HCT116 (cell line): ENCODE data around the gene NEURL1B. TPM values are rescaled to one million over a fixed set of nuclear protein-coding genes. Genes with fewer than 3 reads are reported as not detected.

Experiments used
- ATAC-seq: fragments of 200-7000 bp; cut with Tn5 transposase; 2 replicates; pipeline ENCODE4 v1.9.1; 2020; ENCODE audit warnings: mild to moderate bottlenecking, moderate library complexity
- BruUV-seq: library from RNA; stranded (reverse); fragments of 400-500 nt; replicated peaks from 2 replicates; lab custom pipeline; 2021; lab: Mats Ljungman, UMichigan
- CTCF ChIA-PET: fragments of 300-600 bp; sonication (Branson Sonifier 250); formaldehyde crosslinking; loops from one replicate; lab custom pipeline; 2021; ENCODE audit warnings: antibody characterized with exemption; lab: Charles Lee
- POLR2A ChIA-PET: fragments of 300-600, 350-600 bp; sonication (Branson Sonifier 250); formaldehyde crosslinking; loops from one replicate; lab custom pipeline; 2021; ENCODE audit warnings: antibody characterized with exemption; lab: Charles Lee
- RAD21 ChIA-PET, 2 experiments: fragments of 300-600 bp; sonication (Branson Sonifier 250); formaldehyde crosslinking; loops; one replicate each; lab custom pipeline; 2023; ENCODE audit warnings: low total read pairs in 2 of 2; ENCODE audit not compliant: uncharacterized antibody in 2 of 2, unreplicated experiment in 2 of 2, low non-redundant PET in 1 of 2; lab: Charles Lee
- DNase-seq: peaks from one replicate; pipeline ENCODE4 v3.0.0-alpha.2; 2010; ENCODE audit warnings: low read depth, low spot score
- H2AFZ ChIP-seq: fragments of 200-600 bp; shearing (Covaris generic), sonication (generic); 2 replicates; pipeline ENCODE4 v1.6.1; 2017; ENCODE audit warnings: low read depth, mixed run types, mixed read lengths, antibody characterized with exemption, low read length; ENCODE audit not compliant: poor library complexity, severe bottlenecking
- H3K27ac ChIP-seq: 2 replicates; pipeline ENCODE4 v1.5.1; 2012; ENCODE audit warnings: low read depth, low read length
- H3K27me3 ChIP-seq: fragments of 200-600 bp; sonication (generic); 2 replicates; pipeline ENCODE4 v1.6.1; 2016; ENCODE audit warnings: mixed run types, low read length, mixed read lengths; ENCODE audit not compliant: insufficient read depth
- H3K36me3 ChIP-seq, 2 experiments: fragments of 200-500 bp in 1 of 2; fragments of 200-600 bp in 1 of 2; sonication (Bioruptor generic) in 1 of 2; sonication (generic) in 1 of 2; 2 replicates each; pipeline versions ENCODE4 v1.5.1 to v1.6.1; 2014 to 2016; ENCODE audit warnings: low read length in 2 of 2, inconsistent platforms in 1 of 2, mixed read lengths in 1 of 2, mixed run types in 1 of 2; ENCODE audit not compliant: insufficient read depth in 2 of 2, control insufficient read depth in 1 of 2
- H3K4me1 ChIP-seq, 2 experiments: fragments of 200-600 bp in 1 of 2; sonication (generic) in 1 of 2; 2 replicates each; pipeline versions ENCODE4 v1.5.1 to v1.6.1; 2012 to 2017; ENCODE audit warnings: low read length in 2 of 2, inconsistent platforms in 1 of 2, mild to moderate bottlenecking in 1 of 2, mixed read lengths in 1 of 2, mixed run types in 1 of 2, moderate library complexity in 1 of 2; ENCODE audit not compliant: insufficient read depth in 2 of 2, control insufficient read depth in 1 of 2
- H3K4me2 ChIP-seq: fragments of 200-600 bp; sonication (generic); 2 replicates; pipeline ENCODE4 v1.6.1; 2017; ENCODE audit warnings: mixed run types, low read length, mixed read lengths
- H3K4me3 ChIP-seq, 2 experiments: fragments of 200-600 bp in 1 of 2; sonication (generic) in 1 of 2; replicated peaks in 1 of 2; 2 replicates each; pipeline ENCODE4 v1.5.1; 2011 to 2016; ENCODE audit warnings: low read length in 2 of 2, control low read depth in 1 of 2, low read depth in 1 of 2, mild to moderate bottlenecking in 1 of 2, mixed read lengths in 1 of 2, mixed run types in 1 of 2
- H3K79me2 ChIP-seq: fragments of 200-600 bp; sonication (generic); 2 replicates; pipeline ENCODE4 v1.6.1; 2017; ENCODE audit warnings: mild to moderate bottlenecking, mixed run types, low read length, moderate library complexity, mixed read lengths; ENCODE audit not compliant: insufficient read depth
- H3K9ac ChIP-seq: fragments of 200-600 bp; sonication (generic); 2 replicates; pipeline ENCODE4 v1.6.1; 2016; ENCODE audit warnings: low read length, mixed read lengths
- H3K9me2 ChIP-seq: fragments of 200-600 bp; sonication (generic), shearing (Covaris generic); 2 replicates; pipeline ENCODE4 v1.6.1; 2017; ENCODE audit warnings: mixed run types, mild to moderate bottlenecking, moderate library complexity; ENCODE audit not compliant: insufficient read depth
- H3K9me3 ChIP-seq, 2 experiments: fragments of 200-500 bp in 1 of 2; fragments of 200-600 bp in 1 of 2; sonication (Bioruptor generic) in 1 of 2; sonication (generic) in 1 of 2; 2 replicates each; pipeline ENCODE4 v1.6.1; 2014 to 2017; ENCODE audit warnings: low read length in 2 of 2, mixed read lengths in 2 of 2, inconsistent platforms in 1 of 2, low read depth in 1 of 2, mild to moderate bottlenecking in 1 of 2, mixed run types in 1 of 2, moderate library complexity in 1 of 2; ENCODE audit not compliant: control insufficient read depth in 1 of 2, insufficient read depth in 1 of 2
- H4K20me1 ChIP-seq: fragments of 200-600 bp; sonication (generic), shearing (Covaris generic); 2 replicates; pipeline ENCODE4 v1.6.1; 2017; ENCODE audit warnings: mixed run types, mild to moderate bottlenecking, moderate library complexity; ENCODE audit not compliant: insufficient read depth
- CBX3 ChIP-seq: IDR thresholded peaks from 2 replicates; pipeline ENCODE4 v1.6.1; 2012; ENCODE audit warnings: low read depth
- ELF1 ChIP-seq: IDR thresholded peaks from 2 replicates; pipeline ENCODE4 v1.6.1; 2012; ENCODE audit warnings: low read depth, borderline replicate concordance
- EZH2 ChIP-seq: fragments of 200-600 bp; sonication (generic); IDR thresholded peaks from 2 replicates; pipeline ENCODE4 v1.6.1; 2017; ENCODE audit warnings: antibody characterized with exemption, mixed run types
- EZH2phosphoT487 ChIP-seq: fragments of 200-600 bp; IDR thresholded peaks from 2 replicates; pipeline ENCODE4 v1.6.1; 2018; ENCODE audit warnings: antibody characterized with exemption, borderline replicate concordance
- POLR2AphosphoS5 ChIP-seq: IDR thresholded peaks from 2 replicates; pipeline ENCODE4 v1.6.1; 2011; ENCODE audit warnings: mild to moderate bottlenecking, low read depth, low read length, moderate library complexity
- RAD21 ChIP-seq: IDR thresholded peaks from 2 replicates; pipeline ENCODE4 v1.6.1; 2012; ENCODE audit warnings: low read depth, mild to moderate bottlenecking
- SIN3A ChIP-seq: IDR thresholded peaks from 2 replicates; pipeline ENCODE4 v1.6.1; 2012; ENCODE audit warnings: low read depth
- SP1 ChIP-seq: IDR thresholded peaks from 2 replicates; pipeline ENCODE4 v1.6.1; 2012; ENCODE audit warnings: low read depth
- ZFX ChIP-seq: fragments of 450-650 bp; IDR thresholded peaks from 2 replicates; pipeline ENCODE4 v1.6.1; 2017
- ZNF274 ChIP-seq: fragments of 200-500 bp; sonication (Bioruptor generic); IDR thresholded peaks from 2 replicates; pipeline ENCODE4 v1.6.1; 2014; ENCODE audit warnings: mild to moderate bottlenecking, low read depth, low read length, inconsistent platforms
- intact Hi-C: fragments of 100-400 bp; cut with micrococcal nuclease; formaldehyde crosslinking; loops from 2 replicates; pipeline ENCODE4 v1.10.0; 2022
- total RNA-seq: library from RNA; stranded (reverse); gene quantifications from one replicate; pipeline ENCODE4 v1.2.1, GENCODE V29; 2021; ENCODE audit not compliant: unreplicated experiment
- TF ChIP-seq, protein P1 (sequence below): IDR thresholded peaks from 2 replicates; pipeline ENCODE4 v1.6.1; 2012
- TF ChIP-seq, protein P2 (sequence below), 3 experiments: fragments of 200-600 bp in 1 of 3; sonication (generic) in 1 of 3; IDR thresholded peaks in 2 of 3; conservative IDR thresholded peaks in 1 of 3; 2 replicates each; pipeline ENCODE4 v1.5.1; 2012 to 2017; ENCODE audit warnings: low read depth in 2 of 3, low read length in 2 of 3, antibody characterized with exemption in 1 of 3, borderline replicate concordance in 1 of 3, control low read depth in 1 of 3, mild to moderate bottlenecking in 1 of 3, mixed read lengths in 1 of 3, mixed run types in 1 of 3, moderate library complexity in 1 of 3; ENCODE audit not compliant: insufficient read depth in 1 of 3
- TF ChIP-seq, protein P3 (sequence below): IDR thresholded peaks from 2 replicates; pipeline ENCODE4 v1.6.1; 2012; ENCODE audit warnings: low read depth

Gene NEURL1B
- total RNA-seq, 1 experiment from 2014 or later: 5.8 TPM

DNA sequence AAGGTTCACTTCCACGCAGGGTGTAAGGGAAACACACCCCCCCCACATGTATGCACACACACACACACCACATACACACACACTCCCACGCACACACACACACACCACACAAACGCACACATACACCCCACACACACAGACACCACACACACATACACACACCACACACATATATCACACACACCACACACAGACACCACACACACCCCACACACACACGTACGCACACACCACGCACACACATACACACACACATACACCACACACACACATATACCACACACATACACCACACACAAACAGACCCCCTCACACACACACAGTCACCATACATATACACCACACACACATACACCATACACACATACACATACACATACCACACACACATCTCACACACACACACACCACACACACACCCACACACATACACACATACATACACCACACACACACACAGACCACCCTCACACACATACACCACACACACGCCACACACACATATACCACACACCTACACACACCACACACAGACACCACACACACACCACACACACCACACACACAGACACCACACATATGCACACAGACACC, 44.3 kb upstream of the NEURL1B start:
- no peak for DNase-seq
- no peaks in the 10 kb centered on the region for H3K9me2 ChIP-seq
- no peak overlapping the region for H3K4me2 ChIP-seq
- H3K9me3 ChIP-seq: no peaks in the 10 kb centered on the region
- H3K9ac ChIP-seq: no peak overlapping the region
- no peak overlapping the region for H2AFZ ChIP-seq
- TF ChIP-seq EZH2phosphoT487 (no peak), SP1 (no peak), RAD21 (no peak), CBX3 (no peak), EZH2 (no peak), ELF1 (no peak), ZNF274 (no peak), ZFX (no peak), POLR2AphosphoS5 (no peak), SIN3A (no peak)
- TF ChIP-seq, protein P1, sequence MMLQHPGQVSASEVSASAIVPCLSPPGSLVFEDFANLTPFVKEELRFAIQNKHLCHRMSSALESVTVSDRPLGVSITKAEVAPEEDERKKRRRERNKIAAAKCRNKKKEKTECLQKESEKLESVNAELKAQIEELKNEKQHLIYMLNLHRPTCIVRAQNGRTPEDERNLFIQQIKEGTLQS: no peak
- TF ChIP-seq, protein P2, sequence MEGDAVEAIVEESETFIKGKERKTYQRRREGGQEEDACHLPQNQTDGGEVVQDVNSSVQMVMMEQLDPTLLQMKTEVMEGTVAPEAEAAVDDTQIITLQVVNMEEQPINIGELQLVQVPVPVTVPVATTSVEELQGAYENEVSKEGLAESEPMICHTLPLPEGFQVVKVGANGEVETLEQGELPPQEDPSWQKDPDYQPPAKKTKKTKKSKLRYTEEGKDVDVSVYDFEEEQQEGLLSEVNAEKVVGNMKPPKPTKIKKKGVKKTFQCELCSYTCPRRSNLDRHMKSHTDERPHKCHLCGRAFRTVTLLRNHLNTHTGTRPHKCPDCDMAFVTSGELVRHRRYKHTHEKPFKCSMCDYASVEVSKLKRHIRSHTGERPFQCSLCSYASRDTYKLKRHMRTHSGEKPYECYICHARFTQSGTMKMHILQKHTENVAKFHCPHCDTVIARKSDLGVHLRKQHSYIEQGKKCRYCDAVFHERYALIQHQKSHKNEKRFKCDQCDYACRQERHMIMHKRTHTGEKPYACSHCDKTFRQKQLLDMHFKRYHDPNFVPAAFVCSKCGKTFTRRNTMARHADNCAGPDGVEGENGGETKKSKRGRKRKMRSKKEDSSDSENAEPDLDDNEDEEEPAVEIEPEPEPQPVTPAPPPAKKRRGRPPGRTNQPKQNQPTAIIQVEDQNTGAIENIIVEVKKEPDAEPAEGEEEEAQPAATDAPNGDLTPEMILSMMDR (IDR thresholded peaks at IDR 0.05 in 2 of 3, conservative IDR thresholded peaks at IDR 0.05 in 1 of 3; ENCODE audit: borderline replicate concordance in 1 of 3, insufficient read depth in 1 of 3, low read depth in 2 of 3, low read length in 2 of 3): no peak
- TF ChIP-seq, protein P3, sequence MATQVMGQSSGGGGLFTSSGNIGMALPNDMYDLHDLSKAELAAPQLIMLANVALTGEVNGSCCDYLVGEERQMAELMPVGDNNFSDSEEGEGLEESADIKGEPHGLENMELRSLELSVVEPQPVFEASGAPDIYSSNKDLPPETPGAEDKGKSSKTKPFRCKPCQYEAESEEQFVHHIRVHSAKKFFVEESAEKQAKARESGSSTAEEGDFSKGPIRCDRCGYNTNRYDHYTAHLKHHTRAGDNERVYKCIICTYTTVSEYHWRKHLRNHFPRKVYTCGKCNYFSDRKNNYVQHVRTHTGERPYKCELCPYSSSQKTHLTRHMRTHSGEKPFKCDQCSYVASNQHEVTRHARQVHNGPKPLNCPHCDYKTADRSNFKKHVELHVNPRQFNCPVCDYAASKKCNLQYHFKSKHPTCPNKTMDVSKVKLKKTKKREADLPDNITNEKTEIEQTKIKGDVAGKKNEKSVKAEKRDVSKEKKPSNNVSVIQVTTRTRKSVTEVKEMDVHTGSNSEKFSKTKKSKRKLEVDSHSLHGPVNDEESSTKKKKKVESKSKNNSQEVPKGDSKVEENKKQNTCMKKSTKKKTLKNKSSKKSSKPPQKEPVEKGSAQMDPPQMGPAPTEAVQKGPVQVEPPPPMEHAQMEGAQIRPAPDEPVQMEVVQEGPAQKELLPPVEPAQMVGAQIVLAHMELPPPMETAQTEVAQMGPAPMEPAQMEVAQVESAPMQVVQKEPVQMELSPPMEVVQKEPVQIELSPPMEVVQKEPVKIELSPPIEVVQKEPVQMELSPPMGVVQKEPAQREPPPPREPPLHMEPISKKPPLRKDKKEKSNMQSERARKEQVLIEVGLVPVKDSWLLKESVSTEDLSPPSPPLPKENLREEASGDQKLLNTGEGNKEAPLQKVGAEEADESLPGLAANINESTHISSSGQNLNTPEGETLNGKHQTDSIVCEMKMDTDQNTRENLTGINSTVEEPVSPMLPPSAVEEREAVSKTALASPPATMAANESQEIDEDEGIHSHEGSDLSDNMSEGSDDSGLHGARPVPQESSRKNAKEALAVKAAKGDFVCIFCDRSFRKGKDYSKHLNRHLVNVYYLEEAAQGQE: no peak
- no peaks in the 10 kb centered on the region for H3K79me2 ChIP-seq
- peaks cover 0 to 4% of the 10 kb centered on the region in 2 experiments; a peak in 1 of 4 replicates for H3K4me1 ChIP-seq
- no peaks in the 10 kb centered on the region for H4K20me1 ChIP-seq
- H3K27me3 ChIP-seq: peaks cover 10% of the 10 kb centered on the region; the same call in 1 of the 2 replicates
- BruUV-seq: no TSS peak
- RAD21 ChIA-PET: no interaction called here
- intact Hi-C loops: no loop called here
- H3K4me3 ChIP-seq: no peak overlapping the region
- H3K36me3 ChIP-seq: no peaks in the 10 kb centered on the region
- POLR2A ChIA-PET: no interaction called here
- no peak overlapping the region for H3K27ac ChIP-seq
- CTCF ChIA-PET: no interaction called here
- ATAC-seq: no peak
